H54 (cell line): ENCODE measurements around the gene EXOC4.
"Not testable (repeated sequence)": the region's sequence is repeated elsewhere in the genome, so short reads cannot be mapped to it uniquely, and the experiment has no call there.

Experiments
- DNase-seq: peaks from one replicate; pipeline ENCODE4 v3.0.0; 2011; ENCODE audit warnings: low spot score, mixed read lengths; ENCODE audit not compliant: insufficient read length
- FAIRE-seq: peaks from 3 replicates; lab custom pipeline; 2011; peaks lifted over from hg19 to GRCh38; lab: Jason Lieb, UNC
- POLR2A ChIP-seq: IDR thresholded peaks from 2 replicates; pipeline ENCODE4 v1.6.1; 2011; ENCODE audit warnings: low read depth, mild to moderate bottlenecking, low read length

The EXOC4 gene

GRCh38 chr7:133888061-133888930 is 635.4 kb downstream of the EXOC4 start:
- no peak for FAIRE-seq
- no peak for TF ChIP-seq POLR2A
- DNase-seq: no peak

- TF ChIP-seq POLR2A: no peak
- DNase-seq (no peak), FAIRE-seq (no peak)
Observed at GRCh38 chr7:133904776-133905175, 651.9 kb downstream of the EXOC4 start.

GRCh38 chr7:133906553-133906952 is 653.7 kb downstream of the EXOC4 start:
- FAIRE-seq, DNase-seq: not testable (repeated sequence)

- no peak for FAIRE-seq
- no peak for TF ChIP-seq POLR2A
- no peak for DNase-seq
Observed at GRCh38 chr7:133910761-133911160, 657.9 kb downstream of the EXOC4 start.

- FAIRE-seq (no peak), DNase-seq (no peak)
- TF ChIP-seq POLR2A: no peak
Observed at GRCh38 chr7:133911724-133912123, 658.8 kb downstream of the EXOC4 start.

GRCh38 chr7:133912916-133913697 is 660.2 kb downstream of the EXOC4 start:
- FAIRE-seq: no peak
- DNase-seq: no peak
- no peak for TF ChIP-seq POLR2A

- TF ChIP-seq POLR2A: no peak
- FAIRE-seq (no peak), DNase-seq (no peak)
Observed at GRCh38 chr7:133916621-133917020, 663.7 kb downstream of the EXOC4 start.

- TF ChIP-seq POLR2A: no peak
- FAIRE-seq (no peak), DNase-seq (no peak)
Observed at GRCh38 chr7:133919810-133920209, 666.9 kb downstream of the EXOC4 start.

GRCh38 chr7:133921635-133922182 is 668.8 kb downstream of the EXOC4 start:
- DNase-seq (no peak), FAIRE-seq (no peak)
- TF ChIP-seq POLR2A: no peak

GRCh38 chr7:133923974-133924373 is 671.1 kb downstream of the EXOC4 start:
- TF ChIP-seq POLR2A: no peak
- no peak for DNase-seq
- no peak for FAIRE-seq

- TF ChIP-seq POLR2A: no peak
- FAIRE-seq (no peak), DNase-seq (no peak)
Observed at GRCh38 chr7:133931053-133931452, 678.2 kb downstream of the EXOC4 start.

- no peak for TF ChIP-seq POLR2A
- DNase-seq (no peak), FAIRE-seq (no peak)
Observed at GRCh38 chr7:133932591-133932990, 679.7 kb downstream of the EXOC4 start.

- no peak for FAIRE-seq
- DNase-seq: no peak
- no peak for TF ChIP-seq POLR2A
Observed at GRCh38 chr7:133934262-133934976, 681.5 kb downstream of the EXOC4 start.

GRCh38 chr7:133934977-133935330 is 682.1 kb downstream of the EXOC4 start:
- no peak for DNase-seq
- no peak for FAIRE-seq
- TF ChIP-seq POLR2A: no peak
